ENCODE results near the gene SLC43A1.
A peak's percentile ranks its signal among the peaks of the same experiment; 100 is the strongest.

SLC43A1 gene

GRCh38 chr11:57498540-57498939, 17.0 kb downstream of the SLC43A1 start:
- no peak for DNase-seq (ENCODE audit: low read depth in 3 of 3, low spot score in 1 of 3)

- no peak for DNase-seq (ENCODE audit: low read depth in 3 of 3, low spot score in 1 of 3)
Observed at GRCh38 chr11:57497303-57498247, 17.9 kb downstream of the SLC43A1 start.

GRCh38 chr11:57496109-57496820, 19.2 kb downstream of the SLC43A1 start:
- no peak for DNase-seq (ENCODE audit: low read depth in 3 of 3, low spot score in 1 of 3)

- DNase-seq (ENCODE audit: low read depth in 3 of 3, low spot score in 1 of 3) = peak; percentile 47 to 69 (median 57)
Observed at GRCh38 chr11:57493507-57494503, 21.7 kb downstream of the SLC43A1 start.

- peak in 1 of 3 donors; percentile 33 for DNase-seq (ENCODE audit: low read depth in 3 of 3, low spot score in 1 of 3)
Observed at GRCh38 chr11:57491371-57492061, 24.0 kb downstream of the SLC43A1 start.

GRCh38 chr11:57490456-57491248, 24.9 kb downstream of the SLC43A1 start:
- DNase-seq (ENCODE audit: low read depth in 3 of 3, low spot score in 1 of 3) = no peak

GRCh38 chr11:57487920-57488659, 27.4 kb downstream of the SLC43A1 start:
- no peak for DNase-seq (ENCODE audit: low read depth in 3 of 3, low spot score in 1 of 3)

- DNase-seq (ENCODE audit: low read depth in 3 of 3, low spot score in 1 of 3) = no peak
Observed at GRCh38 chr11:57487021-57487778, 28.3 kb downstream of the SLC43A1 start.

GRCh38 chr11:57485217-57485990, 30.1 kb downstream of the SLC43A1 start:
- no peak for DNase-seq (ENCODE audit: low read depth in 3 of 3, low spot score in 1 of 3)

GRCh38 chr11:57484141-57484710, 31.3 kb downstream of the SLC43A1 start:
- DNase-seq (ENCODE audit: low read depth in 3 of 3, low spot score in 1 of 3) = no peak

- DNase-seq (ENCODE audit: low read depth in 3 of 3, low spot score in 1 of 3) = no peak
Observed at GRCh38 chr11:57483562-57483918, 32.0 kb downstream of the SLC43A1 start.

GRCh38 chr11:57482782-57483561, 32.5 kb downstream of the SLC43A1 start:
- DNase-seq (ENCODE audit: low read depth in 3 of 3, low spot score in 1 of 3) = peak in 2 of 3 donors; percentile 39 to 70

GRCh38 chr11:57481915-57482781, 33.4 kb downstream of the SLC43A1 start:
- no peak for DNase-seq (ENCODE audit: low read depth in 3 of 3, low spot score in 1 of 3)

- DNase-seq (ENCODE audit: low read depth in 3 of 3, low spot score in 1 of 3) = no peak
Observed at GRCh38 chr11:57481315-57481714, 34.2 kb downstream of the SLC43A1 start.

GRCh38 chr11:57480409-57481137, 34.9 kb downstream of the SLC43A1 start:
- peak in 1 of 3 donors; percentile 64 for DNase-seq (ENCODE audit: low read depth in 3 of 3, low spot score in 1 of 3)

All from stimulated activated CD4-positive, alpha-beta T cell treated with anti-CD3 and anti-CD28 coated beads, TNF-alpha, amount 100 ng/mL, for 1 hour (primary cell).